Lower leg skin (tissue), 3 donors: ENCODE results near the gene PNPLA6.

Source experiments
- POLR2A ChIP-seq, 2 donors: fragments of 450-650 bp; IDR thresholded peaks; one replicate each; pipeline ENCODE4 v1.6.1; 2016 to 2017; ENCODE audit warnings: antibody characterized with exemption in 2 of 2, mild to moderate bottlenecking in 1 of 2, moderate library complexity in 1 of 2
- TF ChIP-seq, protein P1 (sequence below), 3 donors: fragments of 450-650 bp; IDR thresholded peaks; one replicate each; pipeline ENCODE4 v1.5.1; 2016; ENCODE audit warnings: antibody characterized with exemption in 3 of 3, mild to moderate bottlenecking in 3 of 3, moderate library complexity in 2 of 3

DNA sequence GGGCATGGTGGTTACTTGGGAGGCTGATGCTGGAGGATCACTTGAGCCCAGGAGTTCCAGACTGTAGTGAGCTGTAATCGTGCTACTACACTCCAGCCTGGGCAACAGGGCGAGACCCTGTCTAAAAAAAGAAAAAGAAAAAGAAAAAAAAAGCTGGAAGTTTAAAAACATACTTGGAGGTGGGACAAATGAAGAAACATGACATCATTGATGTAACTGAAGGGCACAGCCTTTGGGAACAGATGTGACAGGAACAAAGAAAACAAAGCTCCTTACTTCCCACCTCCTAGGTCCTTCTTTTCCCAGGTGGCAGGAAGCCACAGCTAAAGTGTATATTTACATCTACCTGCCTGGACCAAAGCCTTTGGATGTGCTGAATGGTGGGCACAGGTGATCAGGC lies 48.6 kb upstream of the PNPLA6 start:
- TF ChIP-seq, protein P1, sequence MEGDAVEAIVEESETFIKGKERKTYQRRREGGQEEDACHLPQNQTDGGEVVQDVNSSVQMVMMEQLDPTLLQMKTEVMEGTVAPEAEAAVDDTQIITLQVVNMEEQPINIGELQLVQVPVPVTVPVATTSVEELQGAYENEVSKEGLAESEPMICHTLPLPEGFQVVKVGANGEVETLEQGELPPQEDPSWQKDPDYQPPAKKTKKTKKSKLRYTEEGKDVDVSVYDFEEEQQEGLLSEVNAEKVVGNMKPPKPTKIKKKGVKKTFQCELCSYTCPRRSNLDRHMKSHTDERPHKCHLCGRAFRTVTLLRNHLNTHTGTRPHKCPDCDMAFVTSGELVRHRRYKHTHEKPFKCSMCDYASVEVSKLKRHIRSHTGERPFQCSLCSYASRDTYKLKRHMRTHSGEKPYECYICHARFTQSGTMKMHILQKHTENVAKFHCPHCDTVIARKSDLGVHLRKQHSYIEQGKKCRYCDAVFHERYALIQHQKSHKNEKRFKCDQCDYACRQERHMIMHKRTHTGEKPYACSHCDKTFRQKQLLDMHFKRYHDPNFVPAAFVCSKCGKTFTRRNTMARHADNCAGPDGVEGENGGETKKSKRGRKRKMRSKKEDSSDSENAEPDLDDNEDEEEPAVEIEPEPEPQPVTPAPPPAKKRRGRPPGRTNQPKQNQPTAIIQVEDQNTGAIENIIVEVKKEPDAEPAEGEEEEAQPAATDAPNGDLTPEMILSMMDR (IDR thresholded peaks at IDR 0.05) = no peak
- TF ChIP-seq POLR2A (IDR thresholded peaks at IDR 0.05) = no peak
